HG02938 (cell line): ENCODE measurements around the gene TOR1A.
"Not testable (repeated sequence)": the region's sequence is repeated elsewhere in the genome, so short reads cannot be mapped to it uniquely, and the experiment has no call there.

ENCODE experiments used
- ATAC-seq: cut with Tn5 transposase; IDR thresholded peaks from one replicate; pipeline ENCODE4 v1.9.1; 2021; ENCODE audit warnings: mild to moderate bottlenecking, moderate library complexity; ENCODE audit not compliant: unreplicated experiment

Gene TOR1A

GRCh38 chr9:129783516-129784361 lies 40.2 kb downstream of the TOR1A start:
- no peak for ATAC-seq

- ATAC-seq: no peak
Measured at GRCh38 chr9:129781981-129782380, 42.0 kb downstream of the TOR1A start.

GRCh38 chr9:129781131-129781530 lies 42.8 kb downstream of the TOR1A start:
- no peak for ATAC-seq

GRCh38 chr9:129779560-129780190 lies 44.3 kb downstream of the TOR1A start:
- ATAC-seq: no peak

- no peak for ATAC-seq
Measured at GRCh38 chr9:129778469-129778868, 45.5 kb downstream of the TOR1A start.

GRCh38 chr9:129777769-129778130 lies 46.2 kb downstream of the TOR1A start:
- no peak for ATAC-seq

- no peak for ATAC-seq
Measured at GRCh38 chr9:129776938-129777768, 46.8 kb downstream of the TOR1A start.

GRCh38 chr9:129776566-129776937 lies 47.4 kb downstream of the TOR1A start:
- ATAC-seq: no peak

- not testable (repeated sequence) for ATAC-seq
Measured at GRCh38 chr9:129776096-129776495, 47.8 kb downstream of the TOR1A start.

GRCh38 chr9:129775448-129775798 lies 48.5 kb downstream of the TOR1A start:
- ATAC-seq: no peak

- no peak for ATAC-seq
Measured at GRCh38 chr9:129774791-129775447, 49.0 kb downstream of the TOR1A start.

- no peak for ATAC-seq
Measured at GRCh38 chr9:129773262-129774048, 50.5 kb downstream of the TOR1A start.

GRCh38 chr9:129770741-129771140 lies 53.2 kb downstream of the TOR1A start:
- no peak for ATAC-seq

GRCh38 chr9:129769669-129770068 lies 54.3 kb downstream of the TOR1A start:
- ATAC-seq: no peak

GRCh38 chr9:129768486-129768885 lies 55.5 kb downstream of the TOR1A start:
- ATAC-seq: no peak

GRCh38 chr9:129765764-129766317 lies 58.1 kb downstream of the TOR1A start:
- ATAC-seq: no peak

- ATAC-seq: no peak
Measured at GRCh38 chr9:129762985-129763926, 60.7 kb downstream of the TOR1A start.
